Stimulated activated CD8-positive, alpha-beta memory T cell treated with anti-CD3 and anti-CD28 coated beads, Interleukin-15, amount 100 ng/mL, for 4 hours (primary cell): Measurements from ENCODE around the gene HBQ1.
"Not testable (repeated sequence)": the region's sequence is repeated elsewhere in the genome, so short reads cannot be mapped to it uniquely, and the experiment has no call there.

Experiments used
- DNase-seq, 2 donors: peaks; one replicate each; pipeline ENCODE4 v3.0.0-alpha.2; 2020; ENCODE audit warnings: low read depth in 2 of 2

Gene HBQ1

DNA sequence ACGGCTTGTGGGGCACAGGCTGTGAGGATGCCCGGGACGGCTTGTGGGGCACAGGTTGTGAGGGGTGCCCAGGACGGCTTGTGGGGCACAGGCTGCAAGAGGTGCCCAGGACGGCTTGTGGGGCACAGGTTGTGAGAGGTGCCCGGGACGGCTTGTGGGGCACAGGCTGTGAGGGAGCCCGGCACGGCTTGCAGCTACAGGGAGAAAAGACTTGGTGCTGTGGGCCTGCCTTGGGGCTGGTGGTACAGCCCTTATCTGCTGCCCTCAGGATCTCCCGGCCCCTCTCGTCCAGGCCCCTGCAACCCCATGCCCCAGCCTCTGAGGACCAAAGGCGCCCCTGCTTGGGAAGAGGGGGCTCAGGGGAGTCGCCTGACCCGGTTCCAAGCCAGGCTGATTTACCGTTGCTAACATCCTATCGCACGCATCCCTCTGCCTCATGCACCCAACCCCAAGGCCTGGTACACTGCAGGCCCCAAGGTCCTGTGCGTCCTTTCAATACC is 19.5 kb upstream of the HBQ1 start:
- DNase-seq: no peak

DNA sequence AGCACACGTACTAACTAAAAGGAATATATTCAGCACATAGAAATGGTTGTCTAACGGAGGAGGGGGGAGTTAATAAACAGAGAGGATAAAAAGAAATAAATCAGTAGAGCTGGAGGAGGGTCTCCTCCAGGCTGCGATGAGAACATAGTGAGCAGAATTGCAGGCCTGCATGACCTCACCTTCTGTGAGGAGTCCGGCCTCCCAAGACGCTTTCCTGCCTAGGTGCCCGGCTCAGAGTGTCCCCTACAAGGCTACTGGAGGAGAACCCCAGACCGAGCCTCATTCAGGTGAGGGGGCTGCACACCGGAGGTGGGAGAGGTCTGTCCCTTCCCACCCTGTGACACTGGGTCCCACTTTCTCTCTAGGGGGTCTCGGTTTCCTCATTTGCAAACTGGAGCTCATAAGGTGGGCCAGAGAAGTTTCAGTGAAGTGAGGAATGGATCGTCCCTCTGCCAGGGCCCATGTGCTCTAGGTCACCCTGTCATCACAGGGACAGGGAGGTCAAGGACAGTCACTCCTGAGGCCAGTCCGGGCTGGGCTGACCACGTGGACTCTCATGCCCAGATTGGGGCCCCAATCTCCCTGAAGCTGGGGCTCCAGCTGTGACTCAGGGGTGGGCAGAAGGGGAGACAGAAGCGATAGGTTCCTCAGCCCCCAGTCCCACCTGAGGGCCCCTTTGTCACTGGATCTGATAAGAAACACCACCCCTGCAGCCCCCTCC is 17.8 kb upstream of the HBQ1 start:
- DNase-seq: no peak

DNA sequence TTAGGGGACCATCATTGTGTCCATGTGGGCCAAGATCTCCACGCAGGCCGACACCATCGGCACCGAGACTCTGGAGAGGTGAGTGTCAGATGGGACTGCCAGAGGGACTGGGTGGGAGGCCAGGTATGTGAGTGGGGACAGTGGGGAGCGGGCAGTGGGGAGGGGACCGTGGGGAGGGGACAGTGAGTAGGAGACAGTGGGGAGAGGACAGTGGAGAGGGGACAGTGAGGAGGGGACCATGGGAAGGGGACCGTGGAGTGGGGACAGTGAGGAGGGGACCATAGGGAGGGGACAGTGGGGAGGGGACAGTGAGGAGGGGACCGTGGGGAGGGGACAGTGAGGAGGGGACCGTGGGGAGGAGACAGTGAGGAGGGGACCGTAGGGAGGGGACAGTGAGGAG is 17.1 kb upstream of the HBQ1 start:
- not testable (repeated sequence) for DNase-seq

DNA sequence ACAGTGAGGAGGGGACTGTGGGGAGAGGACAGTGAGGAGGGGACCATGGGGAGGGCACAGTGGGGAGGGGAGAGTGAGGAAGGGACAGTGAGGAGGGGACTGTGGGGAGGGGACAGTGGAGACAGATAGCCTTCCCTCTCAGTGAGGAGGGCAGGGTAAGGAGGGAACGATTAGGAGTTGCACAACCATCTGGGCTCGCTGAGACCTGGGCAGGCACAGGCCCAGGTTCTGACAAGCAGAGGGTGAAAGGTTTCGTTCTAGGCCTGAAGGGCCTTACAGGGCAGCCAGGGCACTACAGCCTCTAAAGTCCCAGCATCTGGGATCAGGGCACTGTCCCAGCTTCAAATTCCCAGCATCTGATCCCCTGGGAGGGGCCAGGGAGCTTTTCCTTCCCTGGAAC is 16.6 kb upstream of the HBQ1 start:
- DNase-seq: not testable (repeated sequence)

DNA sequence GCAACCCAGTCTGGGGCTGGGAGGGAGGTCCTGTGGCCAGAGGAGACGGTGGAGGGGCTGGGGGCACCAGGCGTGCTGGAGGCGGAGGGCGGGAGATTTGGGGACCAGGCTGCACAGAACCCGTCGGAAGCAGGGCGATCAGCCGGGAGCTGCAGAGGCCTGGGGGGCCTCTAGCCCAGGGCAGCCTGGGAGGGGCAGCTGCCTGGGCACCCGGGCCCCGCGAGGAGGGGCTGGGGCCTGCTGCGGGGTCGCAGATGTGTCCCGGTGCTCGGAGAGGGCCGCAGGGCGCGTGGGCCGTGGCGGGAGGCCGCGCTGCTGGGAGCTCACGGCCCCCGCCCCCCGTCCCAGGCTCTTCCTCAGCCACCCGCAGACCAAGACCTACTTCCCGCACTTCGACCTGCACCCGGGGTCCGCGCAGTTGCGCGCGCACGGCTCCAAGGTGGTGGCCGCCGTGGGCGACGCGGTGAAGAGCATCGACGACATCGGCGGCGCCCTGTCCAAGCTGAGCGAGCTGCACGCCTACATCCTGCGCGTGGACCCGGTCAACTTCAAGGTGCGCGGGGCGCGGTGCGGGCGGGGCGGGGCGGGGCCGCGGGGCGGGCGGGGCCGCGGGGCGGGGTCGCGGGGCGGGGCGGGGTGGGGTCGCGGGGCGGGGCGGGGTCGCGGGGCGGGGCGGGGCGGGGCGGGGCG is 16.0 kb upstream of the HBQ1 start:
- DNase-seq: not testable (repeated sequence)

DNA sequence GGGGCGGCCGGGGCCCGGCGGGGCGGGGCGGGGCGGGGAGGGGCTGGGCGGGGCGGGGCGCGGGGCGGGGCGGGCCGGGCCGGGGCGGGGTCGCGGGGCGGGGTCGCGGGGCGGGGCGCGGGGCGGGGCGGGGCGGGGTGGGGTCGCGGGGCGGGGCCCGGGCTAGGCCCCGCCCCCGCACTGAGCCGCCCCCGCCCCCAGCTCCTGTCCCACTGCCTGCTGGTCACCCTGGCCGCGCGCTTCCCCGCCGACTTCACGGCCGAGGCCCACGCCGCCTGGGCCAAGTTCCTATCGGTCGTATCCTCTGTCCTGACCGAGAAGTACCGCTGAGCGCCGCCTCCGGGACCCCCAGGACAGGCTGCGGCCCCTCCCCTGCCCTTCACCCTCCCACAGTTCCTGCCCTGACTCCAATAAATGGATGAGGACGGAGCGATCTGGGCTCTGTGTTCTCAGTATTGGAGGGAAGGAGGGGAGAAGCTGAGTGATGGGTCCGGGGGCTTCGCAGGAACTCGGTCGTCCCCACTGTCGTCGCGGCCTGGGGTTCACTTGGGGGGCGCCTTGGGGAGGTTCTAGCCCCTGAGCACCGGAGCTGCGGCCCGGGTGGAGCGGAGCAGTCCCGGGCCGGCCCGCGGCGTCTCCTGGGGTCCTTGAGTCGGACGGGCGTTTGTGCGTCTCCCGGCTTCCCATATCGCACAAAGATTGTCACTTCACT is 15.3 kb upstream of the HBQ1 start:
- no peak for DNase-seq

DNA sequence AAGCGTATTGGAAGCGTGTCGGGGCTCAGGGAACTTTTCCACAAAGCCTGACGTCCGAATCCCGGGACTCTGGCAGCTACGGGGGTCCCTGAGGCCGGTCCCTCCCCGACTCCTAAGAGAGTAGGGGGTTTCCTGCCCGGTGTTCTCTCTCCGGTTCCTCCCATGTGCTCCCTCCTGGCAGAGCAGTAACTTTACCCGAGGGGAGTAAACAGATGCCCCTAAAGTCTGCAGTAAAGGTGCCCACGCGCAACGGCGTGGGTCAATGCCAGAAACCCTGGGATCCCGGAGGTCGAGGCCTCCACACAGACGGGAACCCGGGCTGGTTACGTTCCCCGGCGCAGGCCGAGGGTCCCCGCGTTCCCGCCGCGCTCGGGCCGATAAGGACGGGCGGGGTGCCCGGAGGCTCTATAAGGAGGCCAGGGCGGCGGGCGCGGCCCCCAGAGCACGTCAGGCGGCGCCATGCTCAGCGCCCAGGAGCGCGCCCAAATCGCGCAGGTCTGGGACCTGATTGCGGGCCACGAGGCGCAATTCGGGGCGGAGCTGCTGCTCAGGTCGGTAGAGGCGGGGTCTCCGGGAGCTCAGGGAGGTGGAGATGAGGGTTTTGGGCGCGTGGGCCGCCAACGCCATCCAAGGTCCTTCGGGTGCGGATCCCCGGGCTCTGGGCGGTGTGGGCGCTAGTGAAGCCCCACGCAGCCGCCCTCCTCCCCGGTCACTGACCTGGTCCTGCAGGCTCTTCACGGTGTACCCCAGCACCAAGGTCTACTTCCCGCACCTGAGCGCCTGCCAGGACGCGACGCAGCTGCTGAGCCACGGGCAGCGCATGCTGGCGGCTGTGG is 14.5 kb upstream of the HBQ1 start, which contains the start of gene HBM:
TSS of gene HBM (plus strand) at position 440 of the 836 bp plus-strand sequence. CDS start at position 460, 20 bp downstream.
- DNase-seq: no peak

DNA sequence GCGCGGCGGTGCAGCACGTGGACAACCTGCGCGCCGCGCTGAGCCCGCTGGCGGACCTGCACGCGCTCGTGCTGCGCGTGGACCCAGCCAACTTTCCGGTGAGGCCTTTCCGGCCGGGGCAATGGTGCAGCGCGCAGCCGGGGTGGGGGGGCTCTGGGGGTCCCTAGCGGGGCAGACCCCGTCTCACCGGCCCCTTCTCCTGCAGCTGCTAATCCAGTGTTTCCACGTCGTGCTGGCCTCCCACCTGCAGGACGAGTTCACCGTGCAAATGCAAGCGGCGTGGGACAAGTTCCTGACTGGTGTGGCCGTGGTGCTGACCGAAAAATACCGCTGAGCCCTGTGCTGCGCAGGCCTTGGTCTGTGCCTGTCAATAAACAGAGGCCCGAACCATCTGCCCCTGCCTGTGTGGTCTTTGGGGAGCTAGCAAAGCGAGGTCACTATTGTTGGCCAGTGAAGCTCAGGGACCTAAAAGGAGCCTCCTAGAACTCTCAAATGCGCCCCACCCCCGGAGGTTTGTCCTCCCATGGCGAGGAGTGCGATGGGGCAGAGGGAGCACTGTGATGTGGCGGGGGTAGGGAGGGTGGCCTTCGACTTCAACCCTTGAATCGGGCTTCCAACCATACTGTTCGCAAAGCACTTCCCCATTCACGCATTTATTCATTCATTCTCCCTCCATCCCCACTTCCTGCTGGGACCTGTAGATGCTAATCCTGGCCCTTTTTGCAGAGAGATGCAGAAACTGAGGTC is 13.7 kb upstream of the HBQ1 start:
- no peak for DNase-seq

DNA sequence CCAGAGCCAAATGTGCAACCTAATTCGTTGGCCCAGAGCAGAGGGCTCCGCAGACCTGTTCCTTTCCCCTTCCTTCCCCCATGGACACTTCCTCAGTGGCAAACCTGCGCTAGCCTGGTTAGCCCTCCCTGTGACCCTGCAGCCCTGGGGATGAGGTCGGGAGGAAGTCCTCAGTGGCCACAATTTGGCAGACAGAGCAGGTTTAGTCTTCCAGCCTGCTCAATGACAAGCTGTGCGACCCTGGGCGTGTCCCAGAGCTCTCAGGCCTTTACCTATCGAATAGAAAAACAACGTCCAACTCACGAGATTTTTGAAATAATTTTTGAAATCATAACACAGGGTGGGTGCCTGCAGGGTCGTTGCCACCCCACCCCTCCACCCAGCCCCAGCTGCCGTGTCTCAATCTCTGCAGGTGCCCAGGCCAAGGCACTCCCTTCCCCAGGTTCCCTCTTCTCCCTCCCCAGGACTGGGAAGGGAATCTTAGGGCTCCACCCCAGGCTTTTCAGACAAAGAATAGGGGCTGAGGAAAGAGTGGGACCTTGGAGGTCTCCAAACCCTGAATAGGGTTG is 13.1 kb upstream of the HBQ1 start:
- DNase-seq: no peak

DNA sequence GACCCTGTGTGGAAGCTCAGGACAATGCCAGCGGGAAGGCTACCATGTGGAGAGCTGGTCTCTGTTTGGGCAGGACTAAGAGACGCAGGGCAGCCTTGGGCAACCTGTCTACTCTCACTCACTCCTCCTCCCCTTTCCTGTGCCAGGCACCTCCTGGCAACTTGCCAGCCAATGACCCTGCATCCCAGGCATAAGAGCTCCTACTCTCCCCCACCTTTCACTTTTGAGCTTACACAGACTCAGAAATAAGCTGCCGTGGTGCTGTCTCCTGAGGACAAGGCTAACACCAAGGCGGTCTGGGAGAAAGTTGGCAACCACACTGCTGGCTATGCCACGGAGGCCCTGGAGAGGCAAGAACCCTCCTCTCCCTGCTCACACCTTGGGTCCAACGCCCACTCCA is 11.8 kb upstream of the HBQ1 start:
- DNase-seq: no peak

DNA sequence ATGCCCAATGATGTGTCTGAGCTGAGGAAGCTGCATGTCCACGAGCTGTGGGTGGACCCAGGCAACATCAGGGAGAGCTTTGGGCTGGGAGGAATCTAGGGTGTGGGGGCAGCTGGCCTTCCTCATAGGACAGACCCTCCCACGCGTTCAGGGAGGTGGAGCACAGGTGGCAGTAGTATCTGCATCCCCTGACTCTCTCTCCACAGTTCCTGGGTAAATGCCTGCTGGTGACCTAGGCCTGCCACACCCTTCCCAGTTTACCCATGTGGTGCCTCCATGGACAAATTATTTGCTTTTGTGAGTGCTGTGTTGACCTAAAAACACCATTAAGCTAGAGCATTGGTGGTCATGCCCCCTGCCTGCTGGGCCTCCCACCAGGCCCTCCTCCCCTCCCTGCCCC is 11.2 kb upstream of the HBQ1 start:
- no peak for DNase-seq

DNA sequence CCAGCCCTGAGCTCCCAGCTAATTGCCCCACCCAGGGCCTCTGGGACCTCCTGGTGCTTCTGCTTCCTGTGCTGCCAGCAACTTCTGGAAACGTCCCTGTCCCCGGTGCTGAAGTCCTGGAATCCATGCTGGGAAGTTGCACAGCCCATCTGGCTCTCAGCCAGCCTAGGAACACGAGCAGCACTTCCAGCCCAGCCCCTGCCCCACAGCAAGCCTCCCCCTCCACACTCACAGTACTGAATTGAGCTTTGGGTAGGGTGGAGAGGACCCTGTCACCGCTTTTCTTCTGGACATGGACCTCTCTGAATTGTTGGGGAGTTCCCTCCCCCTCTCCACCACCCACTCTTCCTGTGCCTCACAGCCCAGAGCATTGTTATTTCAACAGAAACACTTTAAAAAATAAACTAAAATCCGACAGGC is 10.2 kb upstream of the HBQ1 start:
- not testable (repeated sequence) for DNase-seq

DNA sequence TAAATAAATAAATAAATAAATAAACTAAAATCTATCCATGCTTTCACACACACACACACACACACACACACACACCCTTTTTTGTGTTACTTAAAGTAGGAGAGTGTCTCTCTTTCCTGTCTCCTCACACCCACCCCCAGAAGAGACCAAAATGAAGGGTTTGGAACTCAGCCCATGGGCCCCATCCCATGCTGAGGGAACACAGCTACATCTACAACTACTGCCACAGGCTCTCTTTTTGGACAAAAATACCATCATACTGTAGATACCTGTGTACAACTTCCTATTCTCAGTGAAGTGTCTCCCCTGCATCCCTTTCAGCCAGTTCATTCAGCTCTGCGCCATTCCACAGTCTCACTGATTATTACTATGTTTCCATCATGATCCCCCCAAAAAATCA is 9.5 kb upstream of the HBQ1 start:
- DNase-seq: no peak

DNA sequence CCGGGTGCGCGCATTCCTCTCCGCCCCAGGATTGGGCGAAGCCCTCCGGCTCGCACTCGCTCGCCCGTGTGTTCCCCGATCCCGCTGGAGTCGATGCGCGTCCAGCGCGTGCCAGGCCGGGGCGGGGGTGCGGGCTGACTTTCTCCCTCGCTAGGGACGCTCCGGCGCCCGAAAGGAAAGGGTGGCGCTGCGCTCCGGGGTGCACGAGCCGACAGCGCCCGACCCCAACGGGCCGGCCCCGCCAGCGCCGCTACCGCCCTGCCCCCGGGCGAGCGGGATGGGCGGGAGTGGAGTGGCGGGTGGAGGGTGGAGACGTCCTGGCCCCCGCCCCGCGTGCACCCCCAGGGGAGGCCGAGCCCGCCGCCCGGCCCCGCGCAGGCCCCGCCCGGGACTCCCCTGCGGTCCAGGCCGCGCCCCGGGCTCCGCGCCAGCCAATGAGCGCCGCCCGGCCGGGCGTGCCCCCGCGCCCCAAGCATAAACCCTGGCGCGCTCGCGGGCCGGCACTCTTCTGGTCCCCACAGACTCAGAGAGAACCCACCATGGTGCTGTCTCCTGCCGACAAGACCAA is 7.8 kb upstream of the HBQ1 start, which contains the start of gene HBA2:
TSS of gene HBA2 (plus strand) at position 503 of the 568 bp plus-strand sequence. CDS start at position 540, 37 bp downstream.
- DNase-seq: not testable (repeated sequence)

DNA sequence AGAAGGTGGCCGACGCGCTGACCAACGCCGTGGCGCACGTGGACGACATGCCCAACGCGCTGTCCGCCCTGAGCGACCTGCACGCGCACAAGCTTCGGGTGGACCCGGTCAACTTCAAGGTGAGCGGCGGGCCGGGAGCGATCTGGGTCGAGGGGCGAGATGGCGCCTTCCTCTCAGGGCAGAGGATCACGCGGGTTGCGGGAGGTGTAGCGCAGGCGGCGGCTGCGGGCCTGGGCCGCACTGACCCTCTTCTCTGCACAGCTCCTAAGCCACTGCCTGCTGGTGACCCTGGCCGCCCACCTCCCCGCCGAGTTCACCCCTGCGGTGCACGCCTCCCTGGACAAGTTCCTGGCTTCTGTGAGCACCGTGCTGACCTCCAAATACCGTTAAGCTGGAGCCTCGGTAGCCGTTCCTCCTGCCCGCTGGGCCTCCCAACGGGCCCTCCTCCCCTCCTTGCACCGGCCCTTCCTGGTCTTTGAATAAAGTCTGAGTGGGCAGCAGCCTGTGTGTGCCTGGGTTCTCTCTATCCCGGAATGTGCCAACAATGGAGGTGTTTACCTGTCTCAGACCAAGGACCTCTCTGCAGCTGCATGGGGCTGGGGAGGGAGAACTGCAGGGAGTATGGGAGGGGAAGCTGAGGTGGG is 6.9 kb upstream of the HBQ1 start:
- not testable (repeated sequence) for DNase-seq

DNA sequence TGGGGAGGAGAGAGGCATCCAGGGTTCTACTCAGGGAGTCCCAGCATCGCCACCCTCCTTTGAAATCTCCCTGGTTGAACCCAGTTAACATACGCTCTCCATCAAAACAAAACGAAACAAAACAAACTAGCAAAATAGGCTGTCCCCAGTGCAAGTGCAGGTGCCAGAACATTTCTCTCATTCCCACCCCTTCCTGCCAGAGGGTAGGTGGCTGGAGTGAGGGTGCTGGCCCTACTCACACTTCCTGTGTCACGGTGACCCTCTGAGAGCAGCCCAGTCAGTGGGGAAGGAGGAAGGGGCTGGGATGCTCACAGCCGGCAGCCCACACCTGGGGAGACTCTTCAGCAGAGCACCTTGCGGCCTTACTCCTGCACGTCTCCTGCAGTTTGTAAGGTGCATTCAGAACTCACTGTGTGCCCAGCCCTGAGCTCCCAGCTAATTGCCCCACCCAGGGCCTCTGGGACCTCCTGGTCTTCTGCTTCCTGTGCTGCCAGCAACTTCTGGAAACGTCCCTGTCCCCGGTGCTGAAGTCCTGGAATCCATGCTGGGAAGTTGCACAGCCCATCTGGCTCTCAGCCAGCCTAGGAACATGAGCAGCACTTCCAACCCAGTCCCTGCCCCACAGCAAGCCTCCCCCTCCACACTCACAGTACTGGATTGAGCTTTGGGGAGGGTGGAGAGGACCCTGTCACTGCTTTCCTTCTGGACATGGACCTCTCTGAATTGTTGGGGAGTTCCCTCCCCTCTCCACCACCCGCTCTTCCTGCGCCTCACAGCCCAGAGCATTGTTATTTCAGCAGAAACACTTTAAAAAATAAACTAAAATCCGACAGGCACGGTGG is 6.1 kb upstream of the HBQ1 start:
- not testable (repeated sequence) for DNase-seq

DNA sequence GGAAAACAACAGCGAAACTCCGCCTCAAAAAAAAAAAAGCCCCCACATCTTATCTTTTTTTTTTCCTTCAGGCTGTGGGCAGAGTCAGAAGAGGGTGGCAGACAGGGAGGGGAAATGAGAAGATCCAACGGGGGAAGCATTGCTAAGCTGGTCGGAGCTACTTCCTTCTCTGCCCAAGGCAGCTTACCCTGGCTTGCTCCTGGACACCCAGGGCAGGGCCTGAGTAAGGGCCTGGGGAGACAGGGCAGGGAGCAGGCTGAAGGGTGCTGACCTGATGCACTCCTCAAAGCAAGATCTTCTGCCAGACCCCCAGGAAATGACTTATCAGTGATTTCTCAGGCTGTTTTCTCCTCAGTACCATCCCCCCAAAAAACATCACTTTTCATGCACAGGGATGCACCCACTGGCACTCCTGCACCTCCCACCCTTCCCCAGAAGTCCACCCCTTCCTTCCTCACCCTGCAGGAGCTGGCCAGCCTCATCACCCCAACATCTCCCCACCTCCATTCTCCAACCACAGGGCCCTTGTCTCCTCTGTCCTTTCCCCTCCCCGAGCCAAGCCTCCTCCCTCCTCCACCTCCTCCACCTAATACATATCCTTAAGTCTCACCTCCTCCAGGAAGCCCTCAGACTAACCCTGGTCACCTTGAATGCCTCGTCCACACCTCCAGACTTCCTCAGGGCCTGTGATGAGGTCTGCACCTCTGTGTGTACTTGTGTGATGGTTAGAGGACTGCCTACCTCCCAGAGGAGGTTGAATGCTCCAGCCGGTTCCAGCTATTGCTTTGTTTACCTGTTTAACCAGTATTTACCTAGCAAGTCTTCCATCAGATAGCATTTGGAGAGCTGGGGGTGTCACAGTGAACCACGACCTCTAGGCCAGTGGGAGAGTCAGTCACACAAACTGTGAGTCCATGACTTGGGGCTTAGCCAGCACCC is 5.0 kb upstream of the HBQ1 start:
- no peak for DNase-seq
